ENCODE results near the gene ERI3. TPM values are rescaled to one million over a fixed set of nuclear protein-coding genes. Genes with fewer than 3 reads are reported as not detected.

Gene ERI3
- total and polyA plus RNA-seq, 9 of the 15 experiments (the other 6 are each of a cell fraction or from before 2014, with no cell fraction given) = 47.8 to 93.4 (median 67.2) TPM

DNA sequence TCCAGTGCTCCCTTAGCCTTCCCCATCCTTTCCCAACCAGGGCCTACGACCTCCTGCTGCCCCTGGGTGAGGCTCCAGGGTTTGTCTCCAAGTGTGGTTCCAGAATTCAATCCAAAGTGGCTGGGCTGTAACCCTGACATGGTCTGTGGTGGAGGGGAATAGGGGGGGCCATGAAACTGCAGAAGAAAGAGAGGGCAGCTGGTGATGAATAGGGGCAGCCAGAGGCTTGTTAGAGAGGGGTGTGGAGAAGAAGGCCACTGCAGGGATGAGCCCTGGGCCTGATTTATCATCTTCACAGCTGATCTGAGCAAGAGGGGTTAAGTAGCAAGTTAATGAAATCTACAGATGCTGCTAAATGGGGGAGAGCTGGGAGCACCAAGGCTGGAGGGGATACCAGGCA, 12.9 kb upstream of the ERI3 start:
- FAIRE-seq = no peak
- H4K20me1 ChIP-seq (replicated peaks; ENCODE audit: control insufficient read depth, insufficient read depth, low read length) = no peaks in the 10 kb centered on the region
- no peak for ATAC-seq
- no peak overlapping the region for H3K4me3 ChIP-seq
- no peaks in the 10 kb centered on the region for H3K36me3 ChIP-seq (ENCODE audit: control insufficient read depth, insufficient read depth, low read length)
- ChIA-PET POLR2A (interaction anchor here (0.6 to 0.8 kb wide), 3 partner anchors 241 to 1217 kb away, joined by 3 to 4 read pairs (median 3); no protein-coding TSS in a partner anchor), CTCF (ENCODE audit: low intra/inter-chr PET ratio) (no interaction called here)
- no peak for DNase-seq (ENCODE audit: extremely low read depth in 1 of 4, low spot score in 3 of 4)
- no peak overlapping the region for H3K4me2 ChIP-seq (ENCODE audit: insufficient read depth, low read length)
- H3K79me2 ChIP-seq (ENCODE audit: control insufficient read depth, insufficient read depth, low read length) = no peaks in the 10 kb centered on the region
- no peak overlapping the region for H3K9ac ChIP-seq (ENCODE audit: insufficient read depth in 1 of 2, low read depth in 2 of 2, low read length in 2 of 2)
- H3K9me3 ChIP-seq (replicated peaks; ENCODE audit: control insufficient read depth, insufficient read depth, low read depth, low read length) = no peaks in the 10 kb centered on the region
- H3K4me1 ChIP-seq (replicated peaks in 1 of 2; ENCODE audit: control insufficient read depth in 2 of 2, insufficient read depth in 2 of 2, low read length in 2 of 2) = no peaks in the 10 kb centered on the region; a peak in 1 of 5 replicates
- BruUV-seq (replicated peaks) = no TSS peak
- no peak for TF ChIP-seq SAFB2 (IDR thresholded peaks at IDR 0.05; ENCODE audit: borderline replicate concordance, low read depth, low read length, severe bottlenecking)
- TF ChIP-seq RAD21 (CRISPR knock-in tag; conservative IDR thresholded peaks at IDR 0.05 in 1 of 2, IDR thresholded peaks at IDR 0.05 in 1 of 2) = no peak
- TF ChIP-seq LCOR (CRISPR knock-in tag; IDR thresholded peaks at IDR 0.05) = no peak
- TF ChIP-seq RNF2 (IDR thresholded peaks at IDR 0.05) = no peak
- no peak for TF ChIP-seq CBX5 (IDR thresholded peaks at IDR 0.05; ENCODE audit: borderline replicate concordance, low read depth)
- TF ChIP-seq FOXA1 (IDR thresholded peaks at IDR 0.05; ENCODE audit: borderline replicate concordance) = no peak
- TF ChIP-seq, protein P1, sequence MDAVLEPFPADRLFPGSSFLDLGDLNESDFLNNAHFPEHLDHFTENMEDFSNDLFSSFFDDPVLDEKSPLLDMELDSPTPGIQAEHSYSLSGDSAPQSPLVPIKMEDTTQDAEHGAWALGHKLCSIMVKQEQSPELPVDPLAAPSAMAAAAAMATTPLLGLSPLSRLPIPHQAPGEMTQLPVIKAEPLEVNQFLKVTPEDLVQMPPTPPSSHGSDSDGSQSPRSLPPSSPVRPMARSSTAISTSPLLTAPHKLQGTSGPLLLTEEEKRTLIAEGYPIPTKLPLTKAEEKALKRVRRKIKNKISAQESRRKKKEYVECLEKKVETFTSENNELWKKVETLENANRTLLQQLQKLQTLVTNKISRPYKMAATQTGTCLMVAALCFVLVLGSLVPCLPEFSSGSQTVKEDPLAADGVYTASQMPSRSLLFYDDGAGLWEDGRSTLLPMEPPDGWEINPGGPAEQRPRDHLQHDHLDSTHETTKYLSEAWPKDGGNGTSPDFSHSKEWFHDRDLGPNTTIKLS (IDR thresholded peaks at IDR 0.05; ENCODE audit: borderline replicate concordance, low read depth) = no peak
- TF ChIP-seq TOE1 (IDR thresholded peaks at IDR 0.05; ENCODE audit: borderline replicate concordance) = no peak
- TF ChIP-seq TOE1 (CRISPR knock-in tag; IDR thresholded peaks at IDR 0.05; ENCODE audit: borderline replicate concordance, low read depth) = no peak
- TF ChIP-seq NFRKB (IDR thresholded peaks at IDR 0.05; ENCODE audit: low read depth) = no peak
- TF ChIP-seq FUS (optimal IDR thresholded peaks at IDR 0.05; ENCODE audit: low read depth, low read length) = no peak
- TF ChIP-seq RAD51 (IDR thresholded peaks at IDR 0.05; ENCODE audit: borderline replicate concordance, low read depth) = no peak
- TF ChIP-seq ZNF212 (CRISPR knock-in tag; IDR thresholded peaks at IDR 0.05) = no peak
- no peak for TF ChIP-seq ZNF324 (CRISPR knock-in tag; IDR thresholded peaks at IDR 0.05)
- TF ChIP-seq HEY1 (CRISPR knock-in tag; IDR thresholded peaks at IDR 0.05; ENCODE audit: borderline replicate concordance) = no peak
- no peak for TF ChIP-seq NONO (IDR thresholded peaks at IDR 0.05; ENCODE audit: low read depth in 2 of 2, low read length in 1 of 2)
- 0% methylated on average over 1 of the region's 1 CpG for WGBS (ENCODE audit: insufficient coverage, low coverage, missing lambda C conversion rate)
- H3K27ac ChIP-seq (ENCODE audit: extremely low read depth, low read depth, low read length) = no peak overlapping the region
- no peaks in the 10 kb centered on the region for H3K9me1 ChIP-seq (ENCODE audit: control insufficient read depth, insufficient read depth, low read length)
- no peak overlapping the region for H2AFZ ChIP-seq (ENCODE audit: low read depth, low read length)
- in situ Hi-C loops (cut with MboI) = no loop called here
- H3K27me3 ChIP-seq (ENCODE audit: control insufficient read depth in 2 of 2, insufficient read depth in 2 of 2, low read length in 2 of 2) = peaks cover 39 to 63% of the 10 kb centered on the region in 2 experiments
- intact Hi-C loops (cut with micrococcal nuclease) = no loop called here
